HEK293 (cell line): ENCODE data around the gene KCNE3.

Source experiments
- CTCF ChIP-seq: fragments of 450-650 bp; formaldehyde crosslinking; IDR thresholded peaks from 2 replicates; pipeline ENCODE4 v1.5.1; 2016; ENCODE audit warnings: missing biosample characterization, missing genetic modification characterization
- ZNF155 ChIP-seq: fragments of 450-650 bp; formaldehyde crosslinking; IDR thresholded peaks from 2 replicates; pipeline ENCODE4 v1.5.1; 2016; ENCODE audit warnings: missing biosample characterization, missing genetic modification characterization
- ZNF19 ChIP-seq: fragments of 450-650 bp; formaldehyde crosslinking; IDR thresholded peaks from 2 replicates; pipeline ENCODE4; 2016; ENCODE audit warnings: missing biosample characterization, missing genetic modification characterization, low read depth
- ZNF2 ChIP-seq: fragments of 450-650 bp; formaldehyde crosslinking; IDR thresholded peaks from 2 replicates; pipeline ENCODE4 v1.5.1; 2016; ENCODE audit warnings: missing biosample characterization, missing genetic modification characterization
- ZNF398 ChIP-seq: fragments of 450-650 bp; formaldehyde crosslinking; IDR thresholded peaks from 2 replicates; pipeline ENCODE4 v1.5.1; 2017; ENCODE audit warnings: missing biosample characterization, missing genetic modification characterization
- ZNF549 ChIP-seq: fragments of 450-650 bp; IDR thresholded peaks from 2 replicates; pipeline ENCODE4 v1.5.1; 2018; ENCODE audit warnings: missing biosample characterization, missing genetic modification characterization, mild to moderate bottlenecking, inconsistent platforms, moderate library complexity
- ZNF830 ChIP-seq: fragments of 450-650 bp; IDR thresholded peaks from 2 replicates; pipeline ENCODE4 v1.5.0; 2018; ENCODE audit warnings: missing biosample characterization, missing genetic modification characterization, low read depth, mild to moderate bottlenecking, moderate library complexity

GRCh38 chr11:74468058-74468457 lies 709 bp upstream of the KCNE3 start:
- no peak for TF ChIP-seq CTCF (tag by site-specific recombination)
- TF ChIP-seq ZNF2 (tag by site-specific recombination), result no peak
- no peak for TF ChIP-seq ZNF830 (tag by site-specific recombination)
- TF ChIP-seq ZNF549 (tag by site-specific recombination), result no peak
- no peak for TF ChIP-seq ZNF19 (tag by site-specific recombination)
- no peak for TF ChIP-seq ZNF398 (tag by site-specific recombination)
- TF ChIP-seq ZNF155 (tag by site-specific recombination), result no peak
